ENCODE data around the gene PCYT1A. TPM values are rescaled to one million over a fixed set of nuclear protein-coding genes. Genes with fewer than 3 reads are reported as not detected.
A peak's percentile ranks its signal among the peaks of the same experiment; 100 is the strongest.
"Not testable (repeated sequence)": the region's sequence is repeated elsewhere in the genome, so short reads cannot be mapped to it uniquely, and the experiment has no call there.

Gene PCYT1A
- total RNA-seq, 2 donors from 2014 or later = 99.7 to 129 TPM

- ATAC-seq = peak; percentile 95 to 96
- Mint-ChIP-seq H3K36me3 (peaks cover 22% of the 10 kb centered on the region), H3K4me3 (peak overlapping the region; percentile 81), H3K27ac (peak overlapping the region; percentile 97 to 99), H3K27me3 (no peaks in the 10 kb centered on the region), H3K4me1 (ENCODE audit: low read depth in 2 of 2) (peaks cover 53 to 56% of the 10 kb centered on the region in 2 donors), H3K9me3 (peaks cover 2% of the 10 kb centered on the region)
- DNase-seq (ENCODE audit: low spot score) = peak; percentile 86
Observed at GRCh38 chr3:196274585-196274984, 12.9 kb downstream of the PCYT1A start.

- H3K9me3 Mint-ChIP-seq = peaks cover 2% of the 10 kb centered on the region
- ATAC-seq (peak in 1 of 2 donors; percentile 21), DNase-seq (ENCODE audit: low spot score) (no peak)
- peaks cover 28% of the 10 kb centered on the region for H3K36me3 Mint-ChIP-seq
- peaks cover 54 to 56% of the 10 kb centered on the region in 2 donors for H3K4me1 Mint-ChIP-seq (ENCODE audit: low read depth in 2 of 2)
- H3K27me3 Mint-ChIP-seq = no peaks in the 10 kb centered on the region
- H3K27ac Mint-ChIP-seq = peak overlapping the region; percentile 97 to 99
- H3K4me3 Mint-ChIP-seq = peak overlapping the region; percentile 65
Observed at GRCh38 chr3:196273655-196274054, 13.9 kb downstream of the PCYT1A start.

DNA sequence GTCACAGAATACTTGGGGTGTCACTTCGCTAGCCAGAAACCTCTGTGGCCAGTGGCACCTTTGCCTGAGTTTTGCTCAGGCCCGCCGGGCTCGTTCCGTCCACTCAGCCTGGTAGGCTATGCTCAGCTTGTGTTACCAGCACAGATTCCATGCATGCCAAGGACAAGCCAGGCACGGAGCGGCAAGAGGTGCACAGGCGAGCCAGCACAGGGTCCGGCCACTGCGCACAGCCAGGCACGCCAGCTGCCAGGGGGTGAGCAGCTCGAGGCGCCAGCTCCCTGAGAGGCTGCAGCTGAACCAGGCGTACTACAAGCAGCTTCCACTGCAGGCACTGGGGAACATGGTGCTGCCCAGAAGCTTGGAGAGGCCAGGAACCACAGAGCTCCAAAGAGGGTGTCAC lies 14.7 kb downstream of the PCYT1A start:
- DNase-seq (ENCODE audit: low spot score) (no peak), ATAC-seq (no peak)
- peak overlapping the region; percentile 97 to 99 for H3K27ac Mint-ChIP-seq
- peaks cover 28% of the 10 kb centered on the region for H3K36me3 Mint-ChIP-seq
- H3K4me1 Mint-ChIP-seq (ENCODE audit: low read depth in 2 of 2) = peaks cover 49 to 53% of the 10 kb centered on the region in 2 donors
- peak overlapping the region; percentile 65 for H3K4me3 Mint-ChIP-seq
- H3K27me3 Mint-ChIP-seq = no peaks in the 10 kb centered on the region
- peaks cover 2% of the 10 kb centered on the region for H3K9me3 Mint-ChIP-seq

GRCh38 chr3:196270499-196270898 lies 17.0 kb downstream of the PCYT1A start:
- Mint-ChIP-seq H3K27ac (peak overlapping the region; percentile 32 to 90), H3K9me3 (peaks cover 2% of the 10 kb centered on the region), H3K4me3 (no peak overlapping the region), H3K36me3 (peaks cover 24% of the 10 kb centered on the region), H3K4me1 (ENCODE audit: low read depth in 2 of 2) (peaks cover 46 to 49% of the 10 kb centered on the region in 2 donors), H3K27me3 (no peaks in the 10 kb centered on the region)
- DNase-seq (ENCODE audit: low spot score) = no peak
- ATAC-seq = no peak

- H3K27ac Mint-ChIP-seq = peak overlapping the region; percentile 67 to 90
Observed at GRCh38 chr3:196268284-196269163, 19.0 kb downstream of the PCYT1A start.

DNA sequence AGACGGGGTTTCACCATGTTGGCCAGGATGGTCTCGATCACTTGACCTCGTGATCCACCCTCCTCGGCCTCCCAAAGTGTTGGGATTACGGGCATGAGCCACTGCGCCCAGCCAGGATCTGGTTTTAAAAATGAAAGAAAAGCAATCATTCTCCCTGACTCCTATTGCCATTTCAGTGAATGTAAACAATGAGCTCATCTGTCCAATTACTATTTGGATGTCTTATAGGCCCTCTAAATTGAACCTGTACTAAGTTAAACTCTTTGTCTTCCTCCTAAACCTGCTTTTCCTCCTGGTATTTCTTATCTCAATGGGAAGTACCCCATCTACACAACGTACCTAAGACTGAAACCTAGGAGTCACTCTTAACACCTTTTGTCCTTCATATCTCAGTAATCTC lies 23.7 kb downstream of the PCYT1A start:
- peak overlapping the region; percentile 29 to 62 for H3K27ac Mint-ChIP-seq
- ATAC-seq (no peak), DNase-seq (ENCODE audit: low spot score) (no peak)
- H3K9me3 Mint-ChIP-seq = no peaks in the 10 kb centered on the region
- H3K4me3 Mint-ChIP-seq = no peak overlapping the region
- H3K4me1 Mint-ChIP-seq (ENCODE audit: low read depth in 2 of 2) = peaks cover 24 to 25% of the 10 kb centered on the region in 2 donors
- H3K36me3 Mint-ChIP-seq = peaks cover 12% of the 10 kb centered on the region
- H3K27me3 Mint-ChIP-seq = no peaks in the 10 kb centered on the region

More at GRCh38 chr3:196268284-196269163, 19.0 kb downstream of the PCYT1A start:
- peaks cover 24% of the 10 kb centered on the region for H3K36me3 Mint-ChIP-seq
- peaks cover 43 to 48% of the 10 kb centered on the region in 2 donors for H3K4me1 Mint-ChIP-seq (ENCODE audit: low read depth in 2 of 2)
- H3K9me3 Mint-ChIP-seq = no peaks in the 10 kb centered on the region
- ATAC-seq (no peak), DNase-seq (ENCODE audit: low spot score) (no peak)
- H3K27me3 Mint-ChIP-seq = no peaks in the 10 kb centered on the region
- H3K4me3 Mint-ChIP-seq = no peak overlapping the region

- Mint-ChIP-seq H3K9me3 (no peaks in the 10 kb centered on the region), H3K36me3 (peaks cover 12% of the 10 kb centered on the region), H3K27me3 (no peaks in the 10 kb centered on the region), H3K4me1 (ENCODE audit: low read depth in 2 of 2) (peaks cover 16 to 17% of the 10 kb centered on the region in 2 donors), H3K4me3 (no peak overlapping the region), H3K27ac (peak overlapping the region in 1 of 2 donors; percentile 8)
- no peak for DNase-seq (ENCODE audit: low spot score)
- ATAC-seq = no peak
Observed at GRCh38 chr3:196260784-196261183, 26.7 kb downstream of the PCYT1A start.

- Mint-ChIP-seq H3K36me3 (peaks cover 2% of the 10 kb centered on the region), H3K9me3 (no peaks in the 10 kb centered on the region), H3K4me3 (no peak overlapping the region), H3K27ac (peak overlapping the region in 1 of 2 donors; percentile 65), H3K4me1 (ENCODE audit: low read depth in 2 of 2) (peaks cover 10 to 13% of the 10 kb centered on the region in 2 donors), H3K27me3 (no peaks in the 10 kb centered on the region)
- no peak for ATAC-seq
- no peak for DNase-seq (ENCODE audit: low spot score)
Observed at GRCh38 chr3:196255776-196256175, 31.8 kb downstream of the PCYT1A start.

GRCh38 chr3:196254376-196255283 lies 32.9 kb downstream of the PCYT1A start:
- no peak for DNase-seq (ENCODE audit: low spot score)
- Mint-ChIP-seq H3K4me1 (ENCODE audit: low read depth in 2 of 2) (peaks cover 10 to 15% of the 10 kb centered on the region in 2 donors), H3K9me3 (no peaks in the 10 kb centered on the region), H3K4me3 (no peak overlapping the region), H3K27me3 (no peaks in the 10 kb centered on the region), H3K27ac (peak overlapping the region; percentile 4 to 65), H3K36me3 (no peaks in the 10 kb centered on the region)
- ATAC-seq = no peak

DNA sequence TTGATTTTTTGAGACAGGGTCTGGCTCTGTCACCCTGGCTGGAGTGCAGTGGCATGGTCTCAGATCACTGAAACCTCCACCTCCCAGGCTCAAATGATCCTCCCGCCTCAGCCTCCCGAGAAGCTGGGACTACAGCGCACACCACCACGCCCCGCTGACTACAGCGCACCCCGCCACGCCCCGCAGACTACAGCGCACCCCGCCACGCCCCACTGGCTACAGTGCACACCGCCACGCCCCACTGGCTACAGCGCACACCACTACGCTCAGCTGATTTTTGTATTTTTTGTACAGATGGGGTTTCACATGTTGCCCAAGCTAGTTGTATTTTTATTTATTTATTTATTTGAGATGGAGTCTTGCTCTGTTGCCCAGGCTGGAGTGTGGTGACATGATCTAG lies 35.6 kb downstream of the PCYT1A start:
- no peak for ATAC-seq
- Mint-ChIP-seq H3K9me3 (no peaks in the 10 kb centered on the region), H3K36me3 (peaks cover 5% of the 10 kb centered on the region), H3K4me1 (ENCODE audit: low read depth in 2 of 2) (peaks cover 15 to 19% of the 10 kb centered on the region in 2 donors), H3K4me3 (no peak overlapping the region), H3K27me3 (no peaks in the 10 kb centered on the region), H3K27ac (no peak overlapping the region)
- no peak for DNase-seq (ENCODE audit: low spot score)

DNA sequence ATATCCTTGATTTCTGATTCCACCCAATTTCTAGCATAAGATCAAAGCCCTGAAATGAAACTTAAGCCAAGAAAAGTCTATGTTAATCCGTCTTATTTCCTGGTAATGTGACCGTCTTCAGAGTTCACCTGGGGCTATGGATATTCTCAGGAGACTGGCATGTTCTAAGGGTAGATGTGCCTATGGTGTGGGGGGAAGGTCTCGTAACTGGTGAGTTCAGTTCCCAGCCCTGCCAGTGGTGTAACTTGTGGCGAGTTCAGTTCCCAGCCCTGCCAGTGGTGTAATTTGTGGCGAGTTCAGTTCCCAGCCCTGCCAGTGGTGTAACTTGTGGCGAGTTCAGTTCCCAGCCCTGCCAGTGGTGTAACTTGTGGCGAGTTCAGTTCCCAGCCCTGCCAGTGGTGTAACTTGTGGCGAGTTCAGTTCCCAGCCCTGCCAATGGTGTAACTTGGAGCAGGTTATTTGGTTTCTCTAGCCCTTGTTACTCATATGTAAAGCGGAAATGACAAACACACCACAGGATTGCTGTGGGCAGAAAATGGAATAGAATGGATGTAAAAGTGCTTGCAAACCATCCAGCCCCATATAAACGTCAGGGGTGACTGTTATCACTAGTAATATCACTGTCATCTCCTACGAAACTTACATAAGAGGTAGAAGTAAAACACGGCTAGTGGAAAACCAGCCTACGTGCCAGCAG lies 40.8 kb downstream of the PCYT1A start:
- no peaks in the 10 kb centered on the region for H3K9me3 Mint-ChIP-seq

GRCh38 chr3:196244166-196244565 lies 43.4 kb downstream of the PCYT1A start:
- not testable (repeated sequence) for H3K9me3 Mint-ChIP-seq; H3K4me3 Mint-ChIP-seq; DNase-seq (ENCODE audit: low spot score); ATAC-seq; H3K27me3 Mint-ChIP-seq; H3K27ac Mint-ChIP-seq
- Mint-ChIP-seq H3K36me3 (peaks cover 26% of the 10 kb centered on the region), H3K4me1 (ENCODE audit: low read depth in 2 of 2) (peaks cover 14 to 25% of the 10 kb centered on the region in 2 donors)

More for the DNA sequence above, 40.8 kb downstream of the PCYT1A start:
- peaks cover 14% of the 10 kb centered on the region for H3K36me3 Mint-ChIP-seq
- H3K4me1 Mint-ChIP-seq (ENCODE audit: low read depth in 2 of 2) = peaks cover 17 to 18% of the 10 kb centered on the region in 2 donors
- H3K27me3 Mint-ChIP-seq = no peaks in the 10 kb centered on the region
- H3K4me3 Mint-ChIP-seq = peak overlapping the region; percentile 5
- H3K27ac Mint-ChIP-seq = peak overlapping the region; percentile 66 to 78
- DNase-seq (ENCODE audit: low spot score) (peak; percentile 67), ATAC-seq (peak; percentile 94 to 97)

DNA sequence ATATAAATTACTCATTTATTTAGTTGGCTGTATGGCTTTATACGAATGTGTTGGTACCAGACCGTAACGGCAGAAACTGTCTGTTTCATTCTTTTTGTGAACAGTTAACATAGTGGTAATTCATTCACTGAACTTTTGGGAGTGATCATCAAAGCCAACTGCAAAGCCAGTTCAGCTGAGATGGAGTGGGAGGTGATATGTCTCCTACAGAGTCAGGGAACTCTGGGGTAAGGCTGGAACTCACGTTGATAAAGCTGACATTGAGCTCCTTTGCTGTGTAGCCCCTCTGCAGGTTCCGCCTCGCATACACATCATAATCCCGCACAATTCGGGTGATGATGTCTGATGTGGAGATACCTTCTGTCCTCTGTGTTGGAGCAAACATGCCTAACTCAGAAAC lies 45.8 kb downstream of the PCYT1A start:
- no peak overlapping the region for H3K4me3 Mint-ChIP-seq
- H3K4me1 Mint-ChIP-seq (ENCODE audit: low read depth in 2 of 2) = peaks cover 26 to 34% of the 10 kb centered on the region in 2 donors
- no peaks in the 10 kb centered on the region for H3K27me3 Mint-ChIP-seq
- no peaks in the 10 kb centered on the region for H3K9me3 Mint-ChIP-seq
- no peak overlapping the region for H3K27ac Mint-ChIP-seq
- no peak for ATAC-seq
- H3K36me3 Mint-ChIP-seq = peaks cover 31% of the 10 kb centered on the region
- DNase-seq (ENCODE audit: low spot score) = no peak
